ENCODE results near the gene NRCAM. TPM values are rescaled to one million over a fixed set of nuclear protein-coding genes. Genes with fewer than 3 reads are reported as not detected.

The NRCAM gene
- total RNA-seq, 1 experiment from 2014 or later: 2.7 TPM

GRCh38 chr7:108278776-108279175 is 177.5 kb downstream of the NRCAM start:
- 0 out of 2 replicates have a peak, but pooled peaks cover 7% of the 10 kb centered on the region for H3K9me3 Mint-ChIP-seq
- H3K36me3 Mint-ChIP-seq: no peaks in the 10 kb centered on the region
- ChIA-PET POLR2A (no interaction called here), CTCF (no interaction called here)
- ATAC-seq: no peak
- no peak for DNase-seq (ENCODE audit: low spot score)
- TF ChIP-seq FOXJ3 (CRISPR knock-in tag; IDR thresholded peaks at IDR 0.05; ENCODE audit: borderline replicate concordance): no peak
- no peak for TF ChIP-seq CREB1 (CRISPR knock-in tag; IDR thresholded peaks at IDR 0.05)
- TF ChIP-seq, protein P1, sequence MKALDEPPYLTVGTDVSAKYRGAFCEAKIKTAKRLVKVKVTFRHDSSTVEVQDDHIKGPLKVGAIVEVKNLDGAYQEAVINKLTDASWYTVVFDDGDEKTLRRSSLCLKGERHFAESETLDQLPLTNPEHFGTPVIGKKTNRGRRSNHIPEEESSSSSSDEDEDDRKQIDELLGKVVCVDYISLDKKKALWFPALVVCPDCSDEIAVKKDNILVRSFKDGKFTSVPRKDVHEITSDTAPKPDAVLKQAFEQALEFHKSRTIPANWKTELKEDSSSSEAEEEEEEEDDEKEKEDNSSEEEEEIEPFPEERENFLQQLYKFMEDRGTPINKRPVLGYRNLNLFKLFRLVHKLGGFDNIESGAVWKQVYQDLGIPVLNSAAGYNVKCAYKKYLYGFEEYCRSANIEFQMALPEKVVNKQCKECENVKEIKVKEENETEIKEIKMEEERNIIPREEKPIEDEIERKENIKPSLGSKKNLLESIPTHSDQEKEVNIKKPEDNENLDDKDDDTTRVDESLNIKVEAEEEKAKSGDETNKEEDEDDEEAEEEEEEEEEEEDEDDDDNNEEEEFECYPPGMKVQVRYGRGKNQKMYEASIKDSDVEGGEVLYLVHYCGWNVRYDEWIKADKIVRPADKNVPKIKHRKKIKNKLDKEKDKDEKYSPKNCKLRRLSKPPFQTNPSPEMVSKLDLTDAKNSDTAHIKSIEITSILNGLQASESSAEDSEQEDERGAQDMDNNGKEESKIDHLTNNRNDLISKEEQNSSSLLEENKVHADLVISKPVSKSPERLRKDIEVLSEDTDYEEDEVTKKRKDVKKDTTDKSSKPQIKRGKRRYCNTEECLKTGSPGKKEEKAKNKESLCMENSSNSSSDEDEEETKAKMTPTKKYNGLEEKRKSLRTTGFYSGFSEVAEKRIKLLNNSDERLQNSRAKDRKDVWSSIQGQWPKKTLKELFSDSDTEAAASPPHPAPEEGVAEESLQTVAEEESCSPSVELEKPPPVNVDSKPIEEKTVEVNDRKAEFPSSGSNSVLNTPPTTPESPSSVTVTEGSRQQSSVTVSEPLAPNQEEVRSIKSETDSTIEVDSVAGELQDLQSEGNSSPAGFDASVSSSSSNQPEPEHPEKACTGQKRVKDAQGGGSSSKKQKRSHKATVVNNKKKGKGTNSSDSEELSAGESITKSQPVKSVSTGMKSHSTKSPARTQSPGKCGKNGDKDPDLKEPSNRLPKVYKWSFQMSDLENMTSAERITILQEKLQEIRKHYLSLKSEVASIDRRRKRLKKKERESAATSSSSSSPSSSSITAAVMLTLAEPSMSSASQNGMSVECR (CRISPR knock-in tag; IDR thresholded peaks at IDR 0.05; ENCODE audit: borderline replicate concordance): no peak
- no peak for TF ChIP-seq ATF3 (CRISPR knock-in tag; conservative IDR thresholded peaks at IDR 0.05)
- no peak for TF ChIP-seq JUN (CRISPR knock-in tag; IDR thresholded peaks at IDR 0.05)
- no peak for TF ChIP-seq PRDM15 (CRISPR knock-in tag; IDR thresholded peaks at IDR 0.05)
- TF ChIP-seq ZNF532 (CRISPR knock-in tag; IDR thresholded peaks at IDR 0.05; ENCODE audit: borderline replicate concordance): no peak
- TF ChIP-seq, protein P2, sequence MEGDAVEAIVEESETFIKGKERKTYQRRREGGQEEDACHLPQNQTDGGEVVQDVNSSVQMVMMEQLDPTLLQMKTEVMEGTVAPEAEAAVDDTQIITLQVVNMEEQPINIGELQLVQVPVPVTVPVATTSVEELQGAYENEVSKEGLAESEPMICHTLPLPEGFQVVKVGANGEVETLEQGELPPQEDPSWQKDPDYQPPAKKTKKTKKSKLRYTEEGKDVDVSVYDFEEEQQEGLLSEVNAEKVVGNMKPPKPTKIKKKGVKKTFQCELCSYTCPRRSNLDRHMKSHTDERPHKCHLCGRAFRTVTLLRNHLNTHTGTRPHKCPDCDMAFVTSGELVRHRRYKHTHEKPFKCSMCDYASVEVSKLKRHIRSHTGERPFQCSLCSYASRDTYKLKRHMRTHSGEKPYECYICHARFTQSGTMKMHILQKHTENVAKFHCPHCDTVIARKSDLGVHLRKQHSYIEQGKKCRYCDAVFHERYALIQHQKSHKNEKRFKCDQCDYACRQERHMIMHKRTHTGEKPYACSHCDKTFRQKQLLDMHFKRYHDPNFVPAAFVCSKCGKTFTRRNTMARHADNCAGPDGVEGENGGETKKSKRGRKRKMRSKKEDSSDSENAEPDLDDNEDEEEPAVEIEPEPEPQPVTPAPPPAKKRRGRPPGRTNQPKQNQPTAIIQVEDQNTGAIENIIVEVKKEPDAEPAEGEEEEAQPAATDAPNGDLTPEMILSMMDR (IDR thresholded peaks at IDR 0.05): no peak
- no peak for TF ChIP-seq ATF2 (CRISPR knock-in tag; IDR thresholded peaks at IDR 0.05; ENCODE audit: borderline replicate concordance, low read depth)
- no peak for TF ChIP-seq NR3C1 (CRISPR knock-in tag; conservative IDR thresholded peaks at IDR 0.05; ENCODE audit: low read depth)
- TF ChIP-seq, protein P3, sequence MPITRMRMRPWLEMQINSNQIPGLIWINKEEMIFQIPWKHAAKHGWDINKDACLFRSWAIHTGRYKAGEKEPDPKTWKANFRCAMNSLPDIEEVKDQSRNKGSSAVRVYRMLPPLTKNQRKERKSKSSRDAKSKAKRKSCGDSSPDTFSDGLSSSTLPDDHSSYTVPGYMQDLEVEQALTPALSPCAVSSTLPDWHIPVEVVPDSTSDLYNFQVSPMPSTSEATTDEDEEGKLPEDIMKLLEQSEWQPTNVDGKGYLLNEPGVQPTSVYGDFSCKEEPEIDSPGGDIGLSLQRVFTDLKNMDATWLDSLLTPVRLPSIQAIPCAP (CRISPR knock-in tag; IDR thresholded peaks at IDR 0.05): no peak
- no peak overlapping the region for H3K27ac Mint-ChIP-seq
- no peaks in the 10 kb centered on the region for H3K4me1 Mint-ChIP-seq
- H3K27me3 Mint-ChIP-seq (ENCODE audit: low read depth): no peaks in the 10 kb centered on the region
- H3K4me3 Mint-ChIP-seq: no peak overlapping the region
